K562 (cell line): ENCODE results near the gene NCF2. TPM values are rescaled to one million over a fixed set of nuclear protein-coding genes. Genes with fewer than 3 reads are reported as not detected.

Source experiments
- ATAC-seq: fragments of 200-7000 bp; cut with Tn5 transposase; 3 replicates; pipeline ENCODE4 v1.9.1; 2020; ENCODE audit warnings: moderate library complexity
- BruUV-seq: library from RNA; stranded (reverse); fragments of 400-500 nt; replicated peaks from 2 replicates; lab custom pipeline; 2021; lab: Mats Ljungman, UMichigan
- CTCF ChIA-PET: fragments of 300-600 bp; formaldehyde crosslinking; extraction: SDS; loops from one replicate; lab custom pipeline; 2021; ENCODE audit warnings: low intra/inter-chr PET ratio; lab: Yijun Ruan, JAX
- POLR2A ChIA-PET: fragments of 300-600, 350-650 bp; sonication (Branson Sonifier 250); formaldehyde crosslinking; extraction: SDS; loops from one replicate; lab custom pipeline; 2021; ENCODE audit warnings: antibody characterized with exemption, inconsistent platforms; lab: Yijun Ruan, JAX
- DNase-seq, 4 experiments: peaks; one replicate each; pipeline versions ENCODE4 v3.0.0 to v3.0.0-alpha.2; 2011 to 2018; ENCODE audit warnings: low spot score in 3 of 4, mixed read lengths in 3 of 4; ENCODE audit errors: extremely low read depth in 1 of 4
- FAIRE-seq: peaks from 2 replicates; lab custom pipeline; 2011; peaks lifted over from hg19 to GRCh38; lab: Jason Lieb, UNC
- H2AFZ ChIP-seq: 2 replicates; pipeline ENCODE4 v1.6.0; 2011; ENCODE audit warnings: low read depth, low read length, control low read depth, inconsistent platforms
- H3K27ac ChIP-seq: fragments of 200-600 bp; 3 replicates; pipeline ENCODE4 v1.8.0; 2011; ENCODE audit warnings: low read depth, mild to moderate bottlenecking, control low read depth, inconsistent platforms, low read length, moderate library complexity, mixed read lengths; ENCODE audit errors: extremely low read depth
- H3K27me3 ChIP-seq, 2 experiments: fragments of 300-600 bp in 1 of 2; 2 replicates in 1 of 2; 3 replicates in 1 of 2; pipeline versions ENCODE4 v1.6.0 to v1.8.0; 2011; ENCODE audit warnings: inconsistent platforms in 2 of 2, low read length in 2 of 2, mild to moderate bottlenecking in 1 of 2, mixed read lengths in 1 of 2, moderate library complexity in 1 of 2; ENCODE audit not compliant: control insufficient read depth in 2 of 2, insufficient read depth in 2 of 2
- H3K36me3 ChIP-seq: fragments of 300-600 bp; 3 replicates; pipeline ENCODE4 v1.8.0; 2011; ENCODE audit warnings: mild to moderate bottlenecking, low read length, inconsistent platforms; ENCODE audit not compliant: control insufficient read depth, insufficient read depth
- H3K4me1 ChIP-seq, 2 experiments: fragments of 200-600 bp in 1 of 2; replicated peaks in 1 of 2; 2 replicates in 1 of 2; 3 replicates in 1 of 2; pipeline versions ENCODE4 v1.5.1 to v1.8.0; 2011; ENCODE audit warnings: inconsistent platforms in 2 of 2, low read length in 2 of 2, mild to moderate bottlenecking in 1 of 2, mixed read lengths in 1 of 2, moderate library complexity in 1 of 2; ENCODE audit not compliant: control insufficient read depth in 2 of 2, insufficient read depth in 2 of 2
- H3K4me2 ChIP-seq: 2 replicates; pipeline ENCODE4 v1.6.1; 2011; ENCODE audit warnings: low read length, control low read depth, inconsistent platforms, mixed read lengths; ENCODE audit not compliant: insufficient read depth
- H3K4me3 ChIP-seq: fragments of 200-600 bp; sonication (generic), shearing (Covaris generic); 2 replicates; pipeline ENCODE4 v1.5.1; 2016; ENCODE audit warnings: control low read depth, inconsistent platforms
- H3K79me2 ChIP-seq: fragments of 200-600 bp; 3 replicates; pipeline ENCODE4 v1.8.0; 2011; ENCODE audit warnings: low read length, inconsistent platforms; ENCODE audit not compliant: control insufficient read depth, insufficient read depth
- H3K9ac ChIP-seq, 2 experiments: 2 replicates each; pipeline versions ENCODE4 v1.6.0 to v1.6.1; 2011; ENCODE audit warnings: low read depth in 2 of 2, low read length in 2 of 2, control low read depth in 1 of 2, inconsistent platforms in 1 of 2, mild to moderate bottlenecking in 1 of 2, mixed read lengths in 1 of 2; ENCODE audit not compliant: insufficient read depth in 1 of 2
- H3K9me1 ChIP-seq: one replicate; pipeline ENCODE4 v1.6.0; 2011; ENCODE audit warnings: inconsistent platforms, mild to moderate bottlenecking, low read length, moderate library complexity; ENCODE audit not compliant: control insufficient read depth, insufficient read depth
- H3K9me3 ChIP-seq: replicated peaks from 2 replicates; pipeline ENCODE4 v1.5.1; 2011; ENCODE audit warnings: low read depth, low read length, inconsistent platforms; ENCODE audit not compliant: control insufficient read depth, insufficient read depth
- H4K20me1 ChIP-seq: replicated peaks from 2 replicates; pipeline ENCODE4 v1.6.1; 2011; ENCODE audit warnings: low read length, inconsistent platforms, mixed read lengths; ENCODE audit not compliant: control insufficient read depth, insufficient read depth
- RHOXF2B ChIP-seq: fragments of 250-450 bp; sonication (Bioruptor Pico); conservative IDR thresholded peaks from 2 replicates; pipeline ENCODE4 v1.5.1; 2021
- RNF2 ChIP-seq: sonication (generic); IDR thresholded peaks from 2 replicates; pipeline ENCODE4 v1.6.1; 2016
- SMARCE1 ChIP-seq: fragments of 450-650 bp; IDR thresholded peaks from 2 replicates; pipeline ENCODE4 v1.7.1; 2016; ENCODE audit warnings: mild to moderate bottlenecking
- SNIP1 ChIP-seq: fragments of 450-650 bp; IDR thresholded peaks from 2 replicates; pipeline ENCODE4 v1.7.1; 2017; ENCODE audit warnings: low read depth, mild to moderate bottlenecking
- SPI1 ChIP-seq: IDR thresholded peaks from 2 replicates; pipeline ENCODE4 v1.6.1; 2011; ENCODE audit warnings: low read depth, low read length, control low read depth, borderline replicate concordance
- TAF15 ChIP-seq: fragments of 200-400 bp; formaldehyde crosslinking; IDR thresholded peaks from 2 replicates; pipeline ENCODE4 v1.6.1; 2017; ENCODE audit warnings: mild to moderate bottlenecking, low read depth, low read length, moderate library complexity
- ZFX ChIP-seq: sonication (generic); formaldehyde crosslinking; IDR thresholded peaks from 2 replicates; pipeline ENCODE4 v1.8.0; 2022; ENCODE audit warnings: mild to moderate bottlenecking, missing genetic modification reagents, moderate library complexity
- WGBS: fragments of 100-300 bp; shearing (Covaris generic); methylation state at CpG from one replicate; pipeline ENCODE4 v1.1.6; 2016; ENCODE audit warnings: low coverage, mixed read lengths; ENCODE audit not compliant: insufficient coverage; ENCODE audit errors: missing lambda C conversion rate; 5-methylcytosine and 5-hydroxymethylcytosine counted together
- in situ Hi-C: fragments of 300-500 bp; cut with MboI; formaldehyde crosslinking; loops from 4 replicates; pipeline ENCODE4 v1.15.0; 2018; ENCODE audit warnings: inconsistent platforms, mixed read lengths
- intact Hi-C: fragments of 100-400 bp; cut with micrococcal nuclease; formaldehyde crosslinking; loops from 2 replicates; pipeline ENCODE4 v1.14.2; 2022
- polyA plus RNA-seq, 8 experiments: library from polyadenylated mRNA; depleted of rRNA in 4 of 8; stranded (reverse) in 5 of 8; unstranded in 3 of 8; fragments of >200 nt; fragmentation: Nextera tagmentation in 2 of 8; fragmentation: Illumina TruSeq in 1 of 8; extraction: Ambion mirVana in 2 of 8; extraction: Trizol in 1 of 8; gene quantifications; 2 replicates each; pipeline versions ENCODE4 v1.2.1 to v1.2.3, GENCODE V29; 2011 to 2014; ENCODE audit warnings: inconsistent platforms in 1 of 8, missing spikeins in 1 of 8
- total RNA-seq, 7 experiments: library from RNA; depleted of rRNA in 6 of 7; stranded (reverse); fragments of >200 nt in 6 of 7; fragmentation: Illumina TruSeq in 2 of 7; extraction: Trizol in 2 of 7; gene quantifications; 2 replicates each; pipeline versions ENCODE4 v1.2.1 to v1.2.3, GENCODE V29; 2011 to 2021; ENCODE audit warnings: low replicate concordance in 1 of 7

NCF2 gene
- total and polyA plus RNA-seq, 9 of the 15 experiments (the other 6 are each of a cell fraction or from before 2014, with no cell fraction given), result 0.07 to 0.54 (median 0.16) TPM; not detected in 3

DNA sequence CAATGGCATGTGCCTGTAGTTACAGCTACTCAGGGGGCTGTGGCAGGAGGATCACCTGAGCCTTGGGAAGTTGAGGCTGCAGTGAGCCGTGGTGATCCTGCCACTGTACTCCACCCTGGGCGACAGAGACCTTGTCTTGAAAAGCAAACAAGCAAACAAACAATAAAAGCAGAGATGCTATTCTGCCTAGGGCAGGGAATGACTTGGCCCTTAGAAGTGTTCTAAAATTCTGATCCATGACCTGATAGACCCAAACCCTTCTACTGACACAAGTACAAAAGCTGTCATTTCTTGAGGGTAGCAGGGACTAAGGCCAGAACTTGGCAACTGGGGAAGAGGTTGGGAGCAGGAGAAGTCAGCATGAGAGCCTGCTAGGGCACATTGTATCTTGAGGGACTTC lies 15.6 kb upstream of the NCF2 start:
- DNase-seq (no peak), FAIRE-seq (no peak), ATAC-seq (no peak)
- no peaks in the 10 kb centered on the region for H3K36me3 ChIP-seq
- H3K27ac ChIP-seq, result no peak overlapping the region
- H3K4me1 ChIP-seq, result peaks cover 0 to 7% of the 10 kb centered on the region in 2 experiments; a peak in 2 of 5 replicates
- no peaks in the 10 kb centered on the region for H3K9me1 ChIP-seq
- no peak overlapping the region for H3K9ac ChIP-seq
- no peak overlapping the region for H2AFZ ChIP-seq
- in situ Hi-C loops, result loop anchor here (25.0 kb wide), 1 partner anchor 644 kb away; the partner anchor contains the start of gene SHCBP1L
- H3K4me2 ChIP-seq, result no peak overlapping the region
- no TSS peak for BruUV-seq
- ChIA-PET CTCF (no interaction called here), POLR2A (no interaction called here)
- no peak overlapping the region for H3K4me3 ChIP-seq
- TF ChIP-seq SMARCE1 (no peak), SNIP1 (no peak), TAF15 (no peak), RHOXF2B (CRISPR knock-in tag) (no peak)
- WGBS, result 3% methylated on average over 2 of the region's 2 CpGs
- intact Hi-C loops, result loop anchor here (5.0 kb wide), 1 partner anchor 134 kb away; the partner anchor contains the start of gene SMG7
- H4K20me1 ChIP-seq, result no peaks in the 10 kb centered on the region
- H3K79me2 ChIP-seq, result no peaks in the 10 kb centered on the region
- peaks cover 10 to 31% of the 10 kb centered on the region in 2 experiments; a peak in 3 of 5 replicates for H3K27me3 ChIP-seq
- H3K9me3 ChIP-seq, result no peaks in the 10 kb centered on the region

DNA sequence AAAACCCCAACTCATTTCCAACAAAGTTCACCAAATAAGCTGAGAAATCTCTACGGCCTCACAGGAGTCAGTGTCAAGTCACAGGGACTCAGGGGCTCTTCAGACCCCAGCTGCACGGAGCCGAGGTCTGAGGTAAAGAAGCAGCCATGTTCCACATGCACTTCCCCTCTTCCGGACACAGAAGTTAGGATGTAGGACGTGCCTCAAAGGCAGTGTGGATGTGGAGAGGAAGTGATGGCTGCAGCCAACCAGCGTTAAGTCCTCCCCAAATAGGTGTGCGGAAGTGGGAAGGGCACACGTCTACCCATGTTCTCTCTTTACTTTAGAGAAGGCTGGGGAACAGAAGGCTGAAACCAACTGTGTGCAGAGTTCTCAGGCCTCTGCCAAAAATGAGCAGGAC lies 14.6 kb upstream of the NCF2 start:
- intact Hi-C loops, result loop anchor here (5.0 kb wide), 1 partner anchor 133 kb away; the partner anchor contains the start of gene SMG7
- Histone ChIP-seq H3K4me1 (peaks cover 0 to 7% of the 10 kb centered on the region in 2 experiments; a peak in 2 of 5 replicates), H4K20me1 (no peaks in the 10 kb centered on the region), H3K4me3 (no peak overlapping the region), H3K9me3 (no peaks in the 10 kb centered on the region), H3K9ac (no peak overlapping the region), H3K27me3 (peaks cover 14 to 27% of the 10 kb centered on the region in 2 experiments; a peak in 4 of 5 replicates), H3K79me2 (no peaks in the 10 kb centered on the region), H3K27ac (no peak overlapping the region), H3K9me1 (no peaks in the 10 kb centered on the region), H3K36me3 (no peaks in the 10 kb centered on the region), H3K4me2 (no peak overlapping the region), H2AFZ (peak overlapping the region; percentile 64)
- TF ChIP-seq RNF2, result no peak
- no peak for TF ChIP-seq ZFX (CRISPR knock-in tag)
- peak; percentile 75; the same call in 1 of the 2 replicates for TF ChIP-seq SPI1
- DNase-seq (no peak), ATAC-seq (no peak), FAIRE-seq (no peak)
- in situ Hi-C loops, result loop anchor here (25.0 kb wide), 1 partner anchor 643 kb away; the partner anchor contains the start of gene SHCBP1L
- POLR2A ChIA-PET, result interaction anchor here (1.0 kb wide), 1 partner anchor 334 kb away, joined by 3 read pairs; no protein-coding TSS in a partner anchor
- CTCF ChIA-PET, result no interaction called here
- 26% methylated on average over 8 of the region's 8 CpGs for WGBS
- BruUV-seq, result no TSS peak
